ENCODE measurements around the gene NPAS3.

- TF ChIP-seq EZH2 (IDR thresholded peaks at IDR 0.05; ENCODE audit: borderline replicate concordance, low read depth, low read length, severe bottlenecking) (no peak), CTCF (IDR thresholded peaks at IDR 0.05; ENCODE audit: borderline replicate concordance, extremely low read depth, low read length, poor library complexity, severe bottlenecking) (no peak)
These were observed 627.4 kb downstream of the NPAS3 start for GRCh38 chr14:33566082-33566481.

All from DND-41 (cell line).